GM12875 (cell line): ENCODE results near the gene BCAR3.
A peak's percentile ranks its signal among the peaks of the same experiment; 100 is the strongest.

Source experiments
- H3K4me3 ChIP-seq: one replicate; pipeline ENCODE4 v1.5.1; 2011; ENCODE audit warnings: low read depth, low read length, control low read depth
- TF ChIP-seq, protein P1 (sequence below): IDR thresholded peaks from 2 replicates; pipeline ENCODE4 v1.5.1; 2011; ENCODE audit warnings: low read depth, mild to moderate bottlenecking, control low read depth, inconsistent platforms, low read length, moderate library complexity, borderline replicate concordance; ENCODE audit not compliant: insufficient read depth

Gene BCAR3

DNA sequence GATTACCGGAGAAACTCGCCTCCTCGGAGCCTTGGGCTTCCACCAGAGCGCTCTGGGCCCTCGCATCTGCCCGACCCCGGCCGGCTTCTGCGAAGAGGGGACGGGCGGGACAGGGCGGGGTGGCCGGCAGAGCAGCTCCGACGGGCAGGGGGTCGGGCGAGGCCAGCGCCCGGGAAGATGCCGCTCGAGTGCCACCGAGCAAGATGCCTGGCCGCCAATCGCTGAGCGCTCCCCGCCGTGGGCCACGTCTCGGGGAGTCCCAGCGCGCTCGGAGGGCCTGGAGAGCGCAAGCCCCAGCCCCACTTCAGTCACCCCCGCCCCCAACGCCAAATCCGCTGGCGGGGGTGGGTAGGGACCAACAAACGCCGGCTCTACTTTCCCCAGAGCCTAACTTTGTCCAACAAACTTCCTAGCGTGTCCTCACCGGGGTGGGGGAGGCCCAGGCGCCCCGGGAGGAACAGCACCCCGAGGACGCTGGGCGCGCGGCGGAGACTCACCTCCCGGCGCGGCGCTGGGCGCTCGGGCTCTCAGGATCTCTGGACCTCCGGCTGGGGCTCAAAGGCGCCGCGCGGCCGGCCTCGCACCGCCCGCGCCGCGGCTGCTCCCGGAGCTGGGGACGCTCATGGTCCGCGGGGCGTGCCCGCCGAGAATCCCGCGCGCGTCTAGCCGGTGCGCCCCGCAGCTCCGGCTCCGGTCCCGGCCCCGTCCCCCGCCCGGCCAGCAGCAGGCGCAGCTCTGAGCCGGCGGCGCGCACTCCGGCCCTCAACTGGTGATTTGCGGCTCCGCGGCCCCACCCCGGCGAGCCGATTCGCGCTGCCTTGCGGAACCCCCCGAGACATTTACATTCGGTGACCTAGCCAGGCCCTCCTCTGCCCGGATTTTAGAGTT lies at the start of gene BCAR3:
Gene BCAR3 (minus strand): TSS at position 737 of the 888 bp plus-strand sequence. CDS start 6,907 bp downstream, outside the sequence.
- H3K4me3 ChIP-seq = peak within 1 kb of the TSS; percentile 58
- TF ChIP-seq, protein P1, sequence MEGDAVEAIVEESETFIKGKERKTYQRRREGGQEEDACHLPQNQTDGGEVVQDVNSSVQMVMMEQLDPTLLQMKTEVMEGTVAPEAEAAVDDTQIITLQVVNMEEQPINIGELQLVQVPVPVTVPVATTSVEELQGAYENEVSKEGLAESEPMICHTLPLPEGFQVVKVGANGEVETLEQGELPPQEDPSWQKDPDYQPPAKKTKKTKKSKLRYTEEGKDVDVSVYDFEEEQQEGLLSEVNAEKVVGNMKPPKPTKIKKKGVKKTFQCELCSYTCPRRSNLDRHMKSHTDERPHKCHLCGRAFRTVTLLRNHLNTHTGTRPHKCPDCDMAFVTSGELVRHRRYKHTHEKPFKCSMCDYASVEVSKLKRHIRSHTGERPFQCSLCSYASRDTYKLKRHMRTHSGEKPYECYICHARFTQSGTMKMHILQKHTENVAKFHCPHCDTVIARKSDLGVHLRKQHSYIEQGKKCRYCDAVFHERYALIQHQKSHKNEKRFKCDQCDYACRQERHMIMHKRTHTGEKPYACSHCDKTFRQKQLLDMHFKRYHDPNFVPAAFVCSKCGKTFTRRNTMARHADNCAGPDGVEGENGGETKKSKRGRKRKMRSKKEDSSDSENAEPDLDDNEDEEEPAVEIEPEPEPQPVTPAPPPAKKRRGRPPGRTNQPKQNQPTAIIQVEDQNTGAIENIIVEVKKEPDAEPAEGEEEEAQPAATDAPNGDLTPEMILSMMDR = peak; percentile 41

DNA sequence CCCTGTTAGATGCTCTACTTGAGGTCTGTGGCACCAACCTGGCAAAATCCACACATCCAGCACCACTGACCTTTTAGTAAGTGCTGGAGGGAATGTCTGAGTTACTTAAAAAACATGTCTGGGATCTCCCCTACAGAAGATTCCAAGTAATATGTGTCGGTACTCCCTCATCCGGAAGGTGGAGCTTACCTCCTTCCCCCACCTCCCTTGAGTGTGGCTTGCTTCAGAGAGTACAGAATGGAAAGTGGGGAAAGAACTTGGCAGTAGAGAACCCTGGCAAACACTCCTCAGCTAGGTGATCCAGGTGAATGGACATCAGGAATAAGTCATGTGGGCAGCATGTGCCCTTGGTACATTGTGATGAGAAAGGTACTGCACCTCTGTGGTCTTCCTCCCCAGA lies 49.0 kb upstream of the BCAR3 start:
- TF ChIP-seq, protein P1 = no peak
- no peak overlapping the region for H3K4me3 ChIP-seq

DNA sequence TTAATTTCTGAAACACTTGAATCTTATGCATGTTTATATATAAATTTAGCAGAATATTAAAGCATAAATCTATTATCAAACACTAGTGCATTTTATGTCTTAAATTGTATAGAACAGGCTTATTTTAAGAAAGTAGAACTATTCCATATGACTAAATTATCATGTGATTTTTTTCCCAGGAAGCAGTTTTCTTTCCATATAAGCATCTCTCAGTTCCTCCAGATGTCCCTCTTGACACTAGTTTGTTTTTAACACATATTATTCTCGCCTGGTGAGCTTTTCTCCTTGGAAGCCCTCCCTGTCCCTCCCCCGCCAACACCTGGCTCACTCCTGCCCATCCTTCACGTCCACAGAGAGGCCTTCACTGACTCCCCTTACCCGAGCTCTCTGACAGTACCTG lies 48.3 kb upstream of the BCAR3 start:
- TF ChIP-seq, protein P1 = no peak
- no peak overlapping the region for H3K4me3 ChIP-seq

DNA sequence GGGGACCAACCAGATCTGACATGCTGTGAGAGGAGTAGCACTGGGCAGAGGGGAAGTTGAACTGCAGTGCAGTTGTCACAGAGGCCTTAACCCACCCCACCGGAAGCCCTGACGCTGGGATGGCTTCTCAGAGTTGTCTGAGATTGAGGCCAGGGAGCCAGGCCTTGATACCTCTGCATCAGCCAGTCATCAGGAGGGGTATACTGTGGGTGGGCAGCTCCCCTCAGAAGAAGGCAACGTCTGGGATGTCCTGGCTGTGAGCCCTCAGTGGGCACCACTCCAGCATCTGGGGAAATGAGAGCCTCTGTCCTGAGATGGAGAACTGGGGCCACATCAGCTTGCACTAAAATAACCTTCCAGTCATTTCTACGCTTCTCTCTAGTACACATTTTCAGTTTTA lies 47.9 kb upstream of the BCAR3 start:
- TF ChIP-seq, protein P1 = no peak
- no peak overlapping the region for H3K4me3 ChIP-seq

DNA sequence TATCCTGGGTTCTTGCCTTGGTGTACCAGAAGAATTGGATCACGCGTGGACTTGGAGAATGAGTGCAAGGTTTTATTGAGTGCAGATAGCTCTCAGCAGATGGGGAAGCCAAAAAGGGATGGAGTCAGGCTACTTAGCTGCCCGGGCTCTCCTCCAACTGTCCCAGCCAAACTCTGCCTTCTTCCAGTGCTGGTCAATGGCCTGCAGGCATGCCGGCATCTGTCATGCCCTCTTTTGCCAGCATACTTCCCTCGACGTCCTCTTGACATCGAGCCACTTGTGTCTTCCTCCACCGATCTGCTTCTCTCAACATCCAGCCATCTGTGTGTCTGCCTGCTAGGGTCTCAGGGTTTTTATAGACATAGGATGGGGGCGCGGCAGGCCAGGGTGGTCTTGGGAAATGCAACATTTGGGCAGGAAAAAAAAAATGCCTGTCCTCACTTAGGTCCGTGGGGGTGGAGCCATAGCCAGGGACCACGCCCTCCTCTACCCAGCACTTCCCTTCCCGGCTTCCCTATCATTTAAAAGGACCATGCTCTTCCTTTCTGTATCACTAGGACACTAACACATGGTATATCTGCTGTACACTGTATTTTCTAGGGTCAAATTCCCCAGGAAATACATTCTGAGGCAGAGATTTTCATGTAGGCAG lies 47.0 kb upstream of the BCAR3 start:
- no peak overlapping the region for H3K4me3 ChIP-seq

DNA sequence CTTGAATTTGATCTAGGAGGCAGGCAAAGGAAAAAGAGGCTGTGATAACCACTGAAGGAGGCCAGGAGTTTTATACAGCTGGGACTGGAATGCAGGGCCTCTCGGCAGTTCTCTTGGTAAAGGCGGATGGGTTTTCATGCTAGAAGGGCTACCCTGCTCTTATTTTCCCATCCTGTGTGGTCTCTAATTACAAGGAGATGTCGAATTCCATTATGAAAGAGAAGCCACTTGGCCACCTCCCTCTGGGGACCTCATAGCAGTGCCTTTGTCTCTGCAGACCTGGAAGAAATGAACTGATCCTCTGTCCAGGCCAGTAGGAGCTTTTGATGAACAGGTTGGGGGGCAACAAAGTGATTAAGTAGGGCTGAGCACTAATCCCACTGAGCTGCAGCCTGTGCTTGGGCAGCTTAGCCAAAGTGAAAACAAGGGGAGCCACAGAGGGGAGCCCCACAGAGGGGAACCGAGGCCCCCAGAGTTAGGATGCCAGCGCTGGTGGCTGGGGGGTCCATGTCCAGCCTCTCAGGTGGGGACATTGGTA lies 42.2 kb upstream of the BCAR3 start:
- TF ChIP-seq, protein P1 = no peak
- H3K4me3 ChIP-seq = no peak overlapping the region

More for the DNA sequence above, 47.0 kb upstream of the BCAR3 start:
- TF ChIP-seq, protein P1 = no peak
